HG02763 (cell line): Measurements from ENCODE around the gene SPIN4.
"Not testable (repeated sequence)": the region's sequence is repeated elsewhere in the genome, so short reads cannot be mapped to it uniquely, and the experiment has no call there.

ENCODE experiments used
- ATAC-seq: cut with Tn5 transposase; IDR thresholded peaks from one replicate; pipeline ENCODE4 v1.9.1; 2021; ENCODE audit warnings: mild to moderate bottlenecking, moderate library complexity; ENCODE audit not compliant: unreplicated experiment

SPIN4 gene

GRCh38 chrX:63350941-63351616 is at the start of gene SPIN4:
Gene SPIN4, minus strand, starts transcription at chrX:63351332. Its CDS starts 513 bp downstream, at chrX:63350819.
- peak; percentile 94 for ATAC-seq

DNA sequence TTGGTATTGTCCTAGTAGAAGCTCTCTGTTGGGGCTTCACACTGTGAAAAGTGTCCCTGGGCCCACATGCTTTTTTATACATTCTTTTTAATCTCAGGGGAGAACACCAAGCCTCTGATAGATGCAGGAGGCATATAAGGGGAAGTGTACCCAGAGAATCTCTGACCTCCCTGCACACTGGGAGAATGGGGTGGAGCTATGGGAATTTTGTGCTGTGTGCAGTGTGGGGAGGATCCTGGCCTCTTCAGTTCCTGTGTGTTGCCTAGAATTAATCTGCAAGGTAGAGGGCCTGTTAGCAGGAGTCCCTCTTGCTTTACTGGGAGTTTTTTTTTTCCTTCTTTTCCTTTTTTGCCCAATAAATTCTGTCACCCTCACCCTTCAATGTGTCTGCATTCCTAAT is 49.2 kb upstream of the SPIN4 start:
- no peak for ATAC-seq

- no peak for ATAC-seq
These were observed 43.7 kb upstream of the SPIN4 start for GRCh38 chrX:63394872-63395271.

DNA sequence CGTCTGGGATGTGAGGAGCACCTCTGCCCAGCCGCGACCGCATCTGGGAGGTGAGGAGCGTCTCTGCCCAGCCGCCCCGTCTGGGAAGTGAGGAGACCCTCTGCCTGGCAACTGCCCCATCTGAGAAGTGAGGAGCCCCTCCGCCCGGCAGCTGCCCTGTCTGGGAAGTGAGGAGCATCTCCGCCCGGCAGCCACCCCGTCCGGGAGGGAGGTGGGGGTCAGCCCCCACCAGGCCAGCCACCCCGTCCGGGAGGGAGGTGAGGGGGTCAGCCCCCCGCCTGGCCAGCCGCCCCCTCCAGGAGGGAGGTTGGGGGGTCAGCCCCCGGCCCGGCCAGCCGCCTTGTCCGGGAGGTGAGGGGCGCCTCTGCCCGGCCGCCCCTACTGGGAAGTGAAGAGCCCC is 42.0 kb upstream of the SPIN4 start:
- ATAC-seq, result not testable (repeated sequence)

DNA sequence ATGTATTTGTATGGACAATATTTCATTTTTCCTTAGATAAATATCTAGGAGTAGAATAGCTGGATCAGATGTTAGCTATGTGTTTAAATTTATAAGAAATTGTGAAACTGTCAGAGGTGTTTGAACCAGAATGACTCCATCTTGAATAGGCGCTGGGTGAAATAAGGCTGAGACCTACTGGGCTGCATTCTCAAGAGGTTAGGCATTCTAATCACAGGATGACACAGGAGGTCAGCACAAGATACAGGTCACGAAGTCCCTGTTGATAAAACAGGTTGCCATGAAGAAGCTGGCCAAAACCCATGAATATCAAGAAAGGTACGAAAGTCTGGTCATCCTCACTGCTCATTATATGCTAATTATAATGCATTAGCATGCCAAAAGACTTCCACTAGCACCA is 36.3 kb upstream of the SPIN4 start:
- ATAC-seq, result no peak

GRCh38 chrX:63384263-63384662 is 33.1 kb upstream of the SPIN4 start:
- not testable (repeated sequence) for ATAC-seq

GRCh38 chrX:63373012-63373411 is 21.9 kb upstream of the SPIN4 start:
- not testable (repeated sequence) for ATAC-seq

DNA sequence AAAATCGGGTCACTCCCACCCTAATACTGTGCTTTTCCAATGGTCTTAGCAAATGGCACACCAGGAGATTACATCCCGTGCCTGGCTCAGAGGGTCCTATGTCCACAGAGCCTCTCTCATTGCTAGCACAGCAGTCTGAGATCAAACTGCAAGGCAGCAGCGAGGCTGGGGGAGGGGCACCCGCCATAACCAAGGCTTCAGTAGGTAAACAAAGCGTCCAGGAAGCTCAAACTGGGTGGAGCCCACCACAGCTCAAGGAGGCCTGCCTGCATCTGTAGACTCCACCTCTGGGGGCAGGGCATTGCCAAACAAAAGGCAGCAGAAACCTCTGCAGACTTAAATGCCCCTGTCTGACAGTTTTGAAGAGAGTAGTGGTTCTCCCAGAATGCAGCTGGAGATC is 16.6 kb upstream of the SPIN4 start:
- ATAC-seq, result not testable (repeated sequence)

- no peak for ATAC-seq
These were observed 12.7 kb upstream of the SPIN4 start for GRCh38 chrX:63363788-63364187.

DNA sequence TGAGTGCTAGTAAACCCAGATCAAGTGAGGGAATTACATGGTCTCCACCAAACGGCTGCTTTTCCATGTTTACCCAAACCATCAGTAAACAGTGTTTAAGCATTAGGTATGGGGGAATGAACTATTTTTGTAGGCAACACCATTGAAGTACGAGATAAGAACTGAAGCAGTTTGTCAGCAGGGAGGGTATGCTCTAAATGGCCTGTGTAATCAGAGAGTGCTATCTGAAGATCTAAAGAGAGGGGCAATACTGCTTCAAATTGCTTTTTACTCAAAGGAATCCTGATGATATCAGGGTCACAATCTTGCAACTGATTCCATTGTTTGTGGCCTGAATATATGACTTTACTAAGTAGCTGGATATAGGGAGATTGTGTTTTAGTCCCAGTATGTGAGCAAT is 10.4 kb upstream of the SPIN4 start:
- no peak for ATAC-seq

- ATAC-seq, result no peak
These were observed 3.4 kb upstream of the SPIN4 start for GRCh38 chrX:63354484-63354883.

- ATAC-seq, result peak; percentile 31
These were observed 661 bp downstream of the SPIN4 start for GRCh38 chrX:63350465-63350877.

DNA sequence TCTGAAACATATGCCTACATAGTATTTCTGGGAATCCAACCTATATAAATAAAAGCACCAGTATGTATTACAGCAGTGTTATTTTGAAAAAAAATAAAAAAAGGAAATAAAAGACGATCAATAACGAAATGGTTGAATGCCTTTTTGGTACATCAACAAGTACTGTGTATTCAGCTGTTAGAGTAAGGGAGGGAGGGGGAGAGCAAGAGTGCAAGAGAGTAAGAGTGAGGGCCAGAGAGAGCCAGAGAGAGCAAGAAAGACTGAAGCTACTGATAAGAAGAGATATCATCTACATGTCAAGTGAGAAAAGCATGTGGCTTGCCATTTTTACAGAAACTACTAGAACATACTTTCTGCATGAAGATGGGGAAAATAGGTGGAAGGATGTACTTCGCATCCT is 1.8 kb downstream of the SPIN4 start:
- no peak for ATAC-seq

GRCh38 chrX:63330681-63331080 is 20.5 kb downstream of the SPIN4 start:
- ATAC-seq, result no peak

GRCh38 chrX:63327788-63328187 is 23.3 kb downstream of the SPIN4 start:
- ATAC-seq, result no peak

DNA sequence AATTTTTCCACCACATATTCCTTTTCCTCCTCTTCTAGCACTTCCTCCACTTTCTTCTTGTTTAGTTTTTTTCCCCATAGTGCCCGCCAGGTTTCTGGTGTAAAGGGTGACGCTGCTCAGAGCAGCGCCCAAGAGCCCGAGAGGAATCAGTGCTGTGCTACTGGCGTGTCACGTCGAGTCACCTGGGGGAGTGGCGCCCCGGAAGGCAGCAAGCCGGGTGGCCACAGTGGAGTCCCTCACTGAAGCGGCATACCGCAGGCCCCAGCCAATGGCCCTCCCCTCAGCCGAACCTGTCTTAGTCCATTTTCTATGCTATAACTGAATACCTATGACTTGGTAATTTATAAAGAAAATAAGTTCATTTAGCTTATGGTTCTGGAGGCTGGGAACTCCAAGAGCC is 51.5 kb downstream of the SPIN4 start:
- no peak for ATAC-seq
